ENCODE measurements around the gene DYSF. TPM values are rescaled to one million over a fixed set of nuclear protein-coding genes. Genes with fewer than 3 reads are reported as not detected.

DYSF gene
- total and polyA plus RNA-seq, 3 donors from 2014 or later: 6.8 to 10.9 (median 8.9) TPM

- WGBS, 2 donors: 72 to 82% methylated on average over 2 of the region's 2 CpGs
- intact Hi-C loops (cut with DNase I; ENCODE audit: low total_unique reads): no loop called here
- DNase-seq: no peak
- Histone ChIP-seq H3K27me3 (no peaks in the 10 kb centered on the region), H3K4me3 (no peak overlapping the region), H3K9me3 (no peaks in the 10 kb centered on the region), H3K27ac (no peak overlapping the region), H3K36me3 (ENCODE audit: low read depth, missing control alignments) (no peaks in the 10 kb centered on the region), H3K4me1 (peaks cover 5% of the 10 kb centered on the region)
- TF ChIP-seq POLR2A (IDR thresholded peaks at IDR 0.05) (no peak), CTCF (IDR thresholded peaks at IDR 0.05) (no peak)
Observed at GRCh38 chr2:71459084-71459431, 5.7 kb downstream of the DYSF start.

DNA sequence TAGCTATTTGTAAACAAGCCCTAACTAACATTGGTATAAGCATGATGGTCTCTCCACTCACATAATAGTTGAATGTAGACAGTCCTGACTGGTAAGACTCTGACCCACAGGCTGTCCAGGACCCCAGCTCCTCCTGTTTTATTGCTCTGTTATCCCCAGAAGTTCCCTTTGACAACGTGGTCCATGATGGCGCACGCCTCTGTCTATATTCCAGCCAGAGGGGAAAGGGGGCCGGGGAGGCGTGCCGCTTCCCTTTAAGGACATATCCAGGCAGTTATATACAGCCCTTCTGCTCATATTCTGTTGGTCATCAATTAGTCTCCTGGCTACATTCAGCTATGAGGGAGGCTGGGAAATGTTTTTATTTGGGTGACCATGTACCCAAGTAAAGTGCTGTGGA lies 6.7 kb downstream of the DYSF start:
- 76 to 92% methylated on average over 6 of the region's 6 CpGs for WGBS, 2 donors
- Histone ChIP-seq H3K27me3 (no peaks in the 10 kb centered on the region), H3K27ac (no peak overlapping the region), H3K4me1 (no peaks in the 10 kb centered on the region), H3K9me3 (no peaks in the 10 kb centered on the region), H3K36me3 (ENCODE audit: low read depth, missing control alignments) (no peaks in the 10 kb centered on the region), H3K4me3 (no peak overlapping the region)
- DNase-seq: no peak
- no peak for TF ChIP-seq POLR2A (IDR thresholded peaks at IDR 0.05)
- TF ChIP-seq CTCF (IDR thresholded peaks at IDR 0.05): no peak
- intact Hi-C loops (cut with DNase I; ENCODE audit: low total_unique reads): no loop called here

DNA sequence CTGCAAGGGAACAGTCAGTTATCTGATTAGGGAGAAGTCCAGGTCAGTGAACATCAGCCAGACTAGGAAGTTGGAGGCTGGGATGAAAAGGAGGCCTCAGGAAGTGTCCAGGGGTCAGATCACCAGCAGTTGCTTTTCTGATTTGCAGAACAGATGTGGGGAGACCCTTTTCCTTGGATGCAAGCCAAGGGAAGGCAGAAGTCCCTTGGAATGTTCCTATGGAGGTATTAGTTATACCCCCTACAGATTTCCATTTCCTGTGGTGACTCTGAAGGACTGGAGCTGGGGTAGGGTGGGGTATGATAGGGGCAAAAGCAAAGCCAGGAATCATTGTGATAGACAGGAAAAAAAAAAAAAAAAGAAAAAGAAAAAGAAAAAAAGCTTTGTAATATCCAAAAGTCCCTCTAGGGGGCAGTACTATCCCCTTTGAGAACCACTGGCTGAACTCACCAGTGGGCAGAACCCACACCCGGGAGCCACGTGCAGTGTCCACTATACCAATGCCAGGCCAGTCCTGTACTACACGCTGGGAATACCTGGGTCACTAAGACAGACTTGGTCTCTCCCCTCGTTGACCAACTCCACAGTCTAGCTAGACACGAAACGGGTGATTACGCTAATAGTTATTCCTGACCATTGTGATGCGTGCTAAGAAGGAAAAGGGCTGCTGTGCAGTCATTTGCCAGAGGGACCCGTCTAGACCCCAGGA lies 7.4 kb downstream of the DYSF start:
- Histone ChIP-seq H3K9me3 (no peaks in the 10 kb centered on the region), H3K27ac (no peak overlapping the region), H3K27me3 (no peaks in the 10 kb centered on the region), H3K4me3 (no peak overlapping the region), H3K4me1 (no peaks in the 10 kb centered on the region), H3K36me3 (ENCODE audit: low read depth, missing control alignments) (no peaks in the 10 kb centered on the region)
- WGBS, 2 donors: 76 to 77% methylated on average over 9 of the region's 9 CpGs
- intact Hi-C loops (cut with DNase I; ENCODE audit: low total_unique reads): no loop called here
- TF ChIP-seq POLR2A (IDR thresholded peaks at IDR 0.05): no peak
- peak in 1 of 3 experiments; percentile 24 for TF ChIP-seq CTCF (IDR thresholded peaks at IDR 0.05)
- DNase-seq: no peak

DNA sequence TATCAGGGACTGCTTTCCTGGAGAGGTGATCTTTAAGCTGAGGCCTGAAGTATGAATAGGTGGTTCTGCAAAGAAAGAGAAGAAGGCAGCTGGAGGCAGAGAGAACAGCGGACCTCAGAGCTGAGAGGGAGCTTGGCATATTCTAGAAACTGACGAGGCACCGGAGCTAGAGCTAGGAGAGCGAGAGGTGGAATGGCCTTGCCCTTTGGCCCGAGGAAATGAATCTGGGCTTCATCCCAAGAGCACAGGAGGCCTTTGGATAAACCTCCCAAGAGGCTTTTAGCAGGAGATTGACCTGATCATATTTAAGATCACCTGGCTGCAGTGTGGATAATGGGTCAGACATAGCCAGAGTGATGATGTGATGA lies 7.9 kb downstream of the DYSF start:
- no peaks in the 10 kb centered on the region for H3K36me3 ChIP-seq (ENCODE audit: low read depth, missing control alignments)
- no peaks in the 10 kb centered on the region for H3K27me3 ChIP-seq
- whole genome bisulfite sequencing, 2 donors: 43 to 62% methylated on average over 5 of the region's 5 CpGs
- no peak for TF ChIP-seq POLR2A (IDR thresholded peaks at IDR 0.05)
- TF ChIP-seq CTCF (IDR thresholded peaks at IDR 0.05): no peak
- intact Hi-C loops (cut with DNase I; ENCODE audit: low total_unique reads): no loop called here
- no peaks in the 10 kb centered on the region for H3K9me3 ChIP-seq
- H3K4me1 ChIP-seq: no peaks in the 10 kb centered on the region
- no peak for DNase-seq
- H3K27ac ChIP-seq: no peak overlapping the region
- H3K4me3 ChIP-seq: no peak overlapping the region

DNA sequence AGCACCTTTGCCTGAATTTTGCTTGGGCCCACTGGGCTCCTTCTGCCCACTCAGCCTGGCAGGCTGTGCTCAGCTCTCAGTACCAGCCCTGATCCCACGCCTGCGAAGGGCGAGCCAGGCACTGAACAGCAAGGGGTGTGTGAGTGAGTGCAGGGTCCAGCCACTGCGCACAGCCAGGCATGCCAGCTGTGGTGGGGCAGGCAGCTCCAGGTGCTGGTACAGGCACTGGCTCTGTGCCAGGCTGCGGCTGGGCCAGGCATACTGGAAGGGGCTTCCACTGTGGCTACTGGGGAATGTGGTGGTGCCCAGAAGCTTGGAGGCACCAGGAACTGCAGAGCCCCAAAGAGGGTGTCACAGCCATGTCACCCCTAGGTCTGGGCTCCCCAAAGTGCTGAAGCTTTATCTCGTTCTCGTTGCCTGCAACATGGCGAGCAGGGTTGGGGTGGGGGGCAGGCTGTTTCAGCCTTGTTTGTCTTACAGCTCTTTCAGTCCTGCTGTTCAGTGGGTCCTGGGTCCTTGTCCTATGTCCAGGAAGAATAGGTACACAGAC lies 8.8 kb downstream of the DYSF start:
- intact Hi-C loops (cut with DNase I; ENCODE audit: low total_unique reads): no loop called here
- no peaks in the 10 kb centered on the region for H3K36me3 ChIP-seq (ENCODE audit: low read depth, missing control alignments)
- H3K4me3 ChIP-seq: no peak overlapping the region
- no peak for DNase-seq
- H3K27ac ChIP-seq: no peak overlapping the region
- no peak for TF ChIP-seq CTCF (IDR thresholded peaks at IDR 0.05)
- no peak for TF ChIP-seq POLR2A (IDR thresholded peaks at IDR 0.05)
- H3K9me3 ChIP-seq: no peaks in the 10 kb centered on the region
- no peaks in the 10 kb centered on the region for H3K4me1 ChIP-seq
- H3K27me3 ChIP-seq: no peaks in the 10 kb centered on the region
- WGBS, 2 donors: 96 to 98% methylated on average over 3 to 7 of the region's 8 CpGs
